Stomach (tissue), 4 donors: ENCODE data around the gene FHOD1.

Experiments
- POLR2A ChIP-seq, 4 donors: fragments of 450-650 bp; IDR thresholded peaks; one replicate each; pipeline ENCODE4 v1.6.1; 2016; ENCODE audit warnings: antibody characterized with exemption in 4 of 4, control low read depth in 2 of 4, mild to moderate bottlenecking in 1 of 4, moderate library complexity in 1 of 4
- TF ChIP-seq, protein P1 (sequence below), 7 experiments: fragments of 450-650 bp in 4 of 7; fragments of 200-600 bp in 3 of 7; sonication (generic) in 3 of 7; IDR thresholded peaks; one replicate each; pipeline ENCODE4 v1.5.1; 2016 to 2019; ENCODE audit warnings: antibody characterized with exemption in 7 of 7, control low read depth in 2 of 7, mild to moderate bottlenecking in 1 of 7

DNA sequence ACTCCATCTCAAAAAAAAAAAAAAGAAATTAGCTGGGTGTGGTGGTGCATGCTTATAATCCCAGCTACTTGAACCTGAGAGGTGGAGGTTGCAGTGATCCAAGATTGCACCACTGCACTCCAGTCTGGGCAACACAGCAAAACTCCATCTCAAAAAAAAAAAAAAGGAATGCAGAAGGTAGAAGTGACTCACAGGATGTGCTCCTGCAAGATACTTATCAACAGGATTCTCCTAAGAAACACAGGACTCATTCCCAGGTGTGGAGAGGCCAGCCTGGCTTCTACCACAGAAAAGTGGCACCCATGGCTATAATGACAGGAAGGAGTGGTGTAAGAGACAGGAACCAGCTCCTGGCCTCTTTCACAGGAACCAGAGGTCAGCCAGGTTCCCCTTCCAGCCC, 34.5 kb downstream of the FHOD1 start:
- TF ChIP-seq, protein P1, sequence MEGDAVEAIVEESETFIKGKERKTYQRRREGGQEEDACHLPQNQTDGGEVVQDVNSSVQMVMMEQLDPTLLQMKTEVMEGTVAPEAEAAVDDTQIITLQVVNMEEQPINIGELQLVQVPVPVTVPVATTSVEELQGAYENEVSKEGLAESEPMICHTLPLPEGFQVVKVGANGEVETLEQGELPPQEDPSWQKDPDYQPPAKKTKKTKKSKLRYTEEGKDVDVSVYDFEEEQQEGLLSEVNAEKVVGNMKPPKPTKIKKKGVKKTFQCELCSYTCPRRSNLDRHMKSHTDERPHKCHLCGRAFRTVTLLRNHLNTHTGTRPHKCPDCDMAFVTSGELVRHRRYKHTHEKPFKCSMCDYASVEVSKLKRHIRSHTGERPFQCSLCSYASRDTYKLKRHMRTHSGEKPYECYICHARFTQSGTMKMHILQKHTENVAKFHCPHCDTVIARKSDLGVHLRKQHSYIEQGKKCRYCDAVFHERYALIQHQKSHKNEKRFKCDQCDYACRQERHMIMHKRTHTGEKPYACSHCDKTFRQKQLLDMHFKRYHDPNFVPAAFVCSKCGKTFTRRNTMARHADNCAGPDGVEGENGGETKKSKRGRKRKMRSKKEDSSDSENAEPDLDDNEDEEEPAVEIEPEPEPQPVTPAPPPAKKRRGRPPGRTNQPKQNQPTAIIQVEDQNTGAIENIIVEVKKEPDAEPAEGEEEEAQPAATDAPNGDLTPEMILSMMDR (IDR thresholded peaks at IDR 0.05), result no peak
- TF ChIP-seq POLR2A (IDR thresholded peaks at IDR 0.05), result no peak
